Measurements from ENCODE around the gene RSRP1. TPM values are rescaled to one million over a fixed set of nuclear protein-coding genes. Genes with fewer than 3 reads are reported as not detected.

RSRP1 gene
- total and polyA plus RNA-seq, 12 donors: 21.1 to 455 (median 28.1) TPM

- peak overlapping the region; percentile 97 to 100 (median 99) for H3K27ac ChIP-seq
- peaks cover 2 to 51% (median 34%) of the 10 kb centered on the region in 9 donors for H3K4me1 ChIP-seq
- DNase-seq: peak; percentile 27 to 48
- intact Hi-C loops (cut with DNase I): loop anchor here in 2 of 10 donors (5.0 to 10.0 kb wide), 3 partner anchors 91 to 568 kb away; partner anchors contain the start of genes MTFR1L (in 1 of the 2) and TMEM50A (in 1 of the 2)
- peaks cover 0 to 50% (median 40%) of the 10 kb centered on the region in 9 donors for H3K36me3 ChIP-seq
- H3K4me3 ChIP-seq: peak overlapping the region; percentile 76 to 96 (median 85)
- H3K9me3 ChIP-seq: no peaks in the 10 kb centered on the region
- H3K27me3 ChIP-seq: no peaks in the 10 kb centered on the region
- peak in 5 of 8 donors; percentile 0 to 7 (median 3) for ATAC-seq
- WGBS, 2 donors: 0% methylated on average over 50 to 53 of the region's 53 CpGs
- TF ChIP-seq CTCF (IDR thresholded peaks at IDR 0.05): no peak
Measured at GRCh38 chr1:25246600-25247023, 642 bp downstream of the RSRP1 start.

- Histone ChIP-seq H3K4me3 (peak overlapping the region; percentile 76 to 96 (median 85)), H3K9me3 (no peaks in the 10 kb centered on the region), H3K4me1 (peaks cover 2 to 57% (median 39%) of the 10 kb centered on the region in 9 donors), H3K36me3 (peaks cover 0 to 56% (median 43%) of the 10 kb centered on the region in 9 donors), H3K27ac (peak overlapping the region in 9 of 10 donors; percentile 97 to 100 (median 99)), H3K27me3 (no peaks in the 10 kb centered on the region)
- ATAC-seq: peak in 5 of 8 donors; percentile 0 to 32 (median 2)
- DNase-seq: no peak
- intact Hi-C loops (cut with DNase I): loop anchor here in 2 of 10 donors (5.0 to 10.0 kb wide), 3 partner anchors 91 to 569 kb away; partner anchors contain the start of genes MTFR1L (in 1 of the 2) and TMEM50A (in 1 of the 2)
- 9 to 14% methylated on average over 30 of the region's 30 CpGs for WGBS, 2 donors
- TF ChIP-seq CTCF (IDR thresholded peaks at IDR 0.05): no peak
Measured at GRCh38 chr1:25245809-25246599, 1.2 kb downstream of the RSRP1 start.

GRCh38 chr1:25245393-25245792, 1.9 kb downstream of the RSRP1 start:
- intact Hi-C loops (cut with DNase I): loop anchor here in 2 of 10 donors (5.0 to 10.0 kb wide), 3 partner anchors 92 to 569 kb away; partner anchors contain the start of genes MTFR1L (in 1 of the 2) and TMEM50A (in 1 of the 2)
- TF ChIP-seq CTCF (IDR thresholded peaks at IDR 0.05): no peak
- H3K27ac ChIP-seq: peak overlapping the region in 3 of 10 donors; percentile 98 to 100 (median 99)
- peaks cover 2 to 63% (median 45%) of the 10 kb centered on the region in 9 donors for H3K4me1 ChIP-seq
- H3K27me3 ChIP-seq: no peaks in the 10 kb centered on the region
- H3K4me3 ChIP-seq: peak overlapping the region; percentile 76 to 96 (median 85)
- DNase-seq: no peak
- H3K36me3 ChIP-seq: peaks cover 0 to 63% (median 43%) of the 10 kb centered on the region in 9 donors
- no peak for ATAC-seq
- H3K9me3 ChIP-seq: no peaks in the 10 kb centered on the region
- 69 to 71% methylated on average over 5 of the region's 5 CpGs for WGBS, 2 donors

- no peaks in the 10 kb centered on the region for H3K27me3 ChIP-seq
- H3K9me3 ChIP-seq: no peaks in the 10 kb centered on the region
- H3K36me3 ChIP-seq: peaks cover 0 to 63% (median 43%) of the 10 kb centered on the region in 9 donors
- no peak for ATAC-seq
- no peak overlapping the region for H3K4me3 ChIP-seq
- no peak for DNase-seq
- 56 to 63% methylated on average over 6 of the region's 6 CpGs for WGBS, 2 donors
- H3K27ac ChIP-seq: no peak overlapping the region
- no peak for TF ChIP-seq CTCF (IDR thresholded peaks at IDR 0.05)
- peaks cover 7 to 76% (median 60%) of the 10 kb centered on the region in 9 donors for H3K4me1 ChIP-seq
- intact Hi-C loops (cut with DNase I): loop anchor here in 3 of 10 donors (5.0 to 10.0 kb wide), 3 partner anchors 98 to 573 kb away; partner anchors contain the start of gene MTFR1L (in 2 of the 3)
Measured at GRCh38 chr1:25243907-25244306, 3.3 kb downstream of the RSRP1 start.

All from heart right ventricle (tissue), 16 donors.